Kidney tubule cell (primary cell): ENCODE results near the gene ATP5F1B.
"Not testable (repeated sequence)": the region's sequence is repeated elsewhere in the genome, so short reads cannot be mapped to it uniquely, and the experiment has no call there.

Source experiments
- DNase-seq: peaks from one replicate; pipeline ENCODE4 v3.0.0-alpha.2; 2018; ENCODE audit warnings: low spot score

ATP5F1B gene

GRCh38 chr12:56645717-56646446 lies at the start of gene ATP5F1B:
Gene ATP5F1B, minus strand, starts transcription at chr12:56645984. Its CDS starts 21 bp downstream, at chr12:56645963.
- DNase-seq, result peak; percentile 100

- no peak for DNase-seq
Measured at GRCh38 chr12:56694161-56694560, 48.4 kb upstream of the ATP5F1B start.

GRCh38 chr12:56688846-56689109 lies 43.0 kb upstream of the ATP5F1B start:
- no peak for DNase-seq

GRCh38 chr12:56688129-56688845 lies 42.5 kb upstream of the ATP5F1B start, which contains the start of gene PTGES3:
Gene PTGES3, minus strand, starts transcription at chr12:56688284. Its CDS starts 285 bp downstream, at chr12:56687999.
- peak; percentile 98 for DNase-seq

- peak; percentile 57 for DNase-seq
Measured at GRCh38 chr12:56687223-56688128, 41.7 kb upstream of the ATP5F1B start.

GRCh38 chr12:56684745-56685359 lies 39.1 kb upstream of the ATP5F1B start:
- peak; percentile 28 for DNase-seq

GRCh38 chr12:56682323-56682722 lies 36.5 kb upstream of the ATP5F1B start:
- no peak for DNase-seq

GRCh38 chr12:56679883-56680575 lies 34.2 kb upstream of the ATP5F1B start:
- no peak for DNase-seq

- DNase-seq, result no peak
Measured at GRCh38 chr12:56678852-56679251, 33.1 kb upstream of the ATP5F1B start.

GRCh38 chr12:56677680-56678079 lies 31.9 kb upstream of the ATP5F1B start:
- DNase-seq, result no peak

GRCh38 chr12:56676851-56677580 lies 31.2 kb upstream of the ATP5F1B start:
- DNase-seq, result no peak

GRCh38 chr12:56671608-56672007 lies 25.8 kb upstream of the ATP5F1B start:
- no peak for DNase-seq

GRCh38 chr12:56670836-56671235 lies 25.1 kb upstream of the ATP5F1B start:
- DNase-seq, result no peak

- DNase-seq, result no peak
Measured at GRCh38 chr12:56668197-56668457, 22.3 kb upstream of the ATP5F1B start.

GRCh38 chr12:56661979-56662638 lies 16.3 kb upstream of the ATP5F1B start:
- DNase-seq, result no peak

GRCh38 chr12:56661560-56661959 lies 15.8 kb upstream of the ATP5F1B start:
- peak; percentile 38 for DNase-seq

- no peak for DNase-seq
Measured at GRCh38 chr12:56658921-56659320, 13.1 kb upstream of the ATP5F1B start.

- DNase-seq, result no peak
Measured at GRCh38 chr12:56657416-56658379, 11.9 kb upstream of the ATP5F1B start.

- DNase-seq, result not testable (repeated sequence)
Measured at GRCh38 chr12:56653781-56654180, 8.0 kb upstream of the ATP5F1B start.
